GM19372 (cell line): ENCODE results near the gene CDHR3.
A peak's percentile ranks its signal among the peaks of the same experiment; 100 is the strongest.

ENCODE experiments used
- ATAC-seq: cut with Tn5 transposase; IDR thresholded peaks from one replicate; pipeline ENCODE4 v1.9.1; 2021; ENCODE audit warnings: mild to moderate bottlenecking, low read depth, moderate library complexity; ENCODE audit not compliant: unreplicated experiment

CDHR3 gene

DNA sequence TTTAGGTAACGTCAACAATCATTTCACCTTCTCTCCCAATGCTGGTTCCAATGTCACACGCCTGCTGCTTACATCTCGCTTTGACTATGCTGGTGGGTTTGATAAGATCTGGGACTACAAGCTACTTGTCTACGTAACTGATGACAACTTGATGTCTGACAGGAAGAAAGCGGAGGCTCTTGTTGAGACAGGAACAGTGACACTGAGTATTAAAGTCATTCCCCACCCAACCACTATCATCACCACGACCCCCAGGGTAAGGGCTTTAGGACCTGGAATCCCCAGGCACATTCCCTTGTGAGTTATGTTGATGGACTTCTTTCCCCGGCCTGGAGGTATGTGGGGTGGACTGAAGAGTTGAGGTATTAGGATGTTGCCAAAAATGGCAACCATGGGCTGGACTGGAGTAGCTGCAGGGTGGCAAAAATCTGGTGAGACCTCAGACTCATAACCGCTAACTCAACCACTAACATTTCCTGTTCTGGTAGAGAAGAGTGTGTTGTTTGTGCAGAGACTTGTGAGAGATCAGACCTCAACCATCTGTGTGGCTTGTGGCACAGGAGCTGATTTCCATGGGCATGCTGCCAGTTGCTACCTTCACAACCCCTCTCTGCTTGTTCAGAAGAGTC is 59.2 kb downstream of the CDHR3 start:
- ATAC-seq, result peak; percentile 61

DNA sequence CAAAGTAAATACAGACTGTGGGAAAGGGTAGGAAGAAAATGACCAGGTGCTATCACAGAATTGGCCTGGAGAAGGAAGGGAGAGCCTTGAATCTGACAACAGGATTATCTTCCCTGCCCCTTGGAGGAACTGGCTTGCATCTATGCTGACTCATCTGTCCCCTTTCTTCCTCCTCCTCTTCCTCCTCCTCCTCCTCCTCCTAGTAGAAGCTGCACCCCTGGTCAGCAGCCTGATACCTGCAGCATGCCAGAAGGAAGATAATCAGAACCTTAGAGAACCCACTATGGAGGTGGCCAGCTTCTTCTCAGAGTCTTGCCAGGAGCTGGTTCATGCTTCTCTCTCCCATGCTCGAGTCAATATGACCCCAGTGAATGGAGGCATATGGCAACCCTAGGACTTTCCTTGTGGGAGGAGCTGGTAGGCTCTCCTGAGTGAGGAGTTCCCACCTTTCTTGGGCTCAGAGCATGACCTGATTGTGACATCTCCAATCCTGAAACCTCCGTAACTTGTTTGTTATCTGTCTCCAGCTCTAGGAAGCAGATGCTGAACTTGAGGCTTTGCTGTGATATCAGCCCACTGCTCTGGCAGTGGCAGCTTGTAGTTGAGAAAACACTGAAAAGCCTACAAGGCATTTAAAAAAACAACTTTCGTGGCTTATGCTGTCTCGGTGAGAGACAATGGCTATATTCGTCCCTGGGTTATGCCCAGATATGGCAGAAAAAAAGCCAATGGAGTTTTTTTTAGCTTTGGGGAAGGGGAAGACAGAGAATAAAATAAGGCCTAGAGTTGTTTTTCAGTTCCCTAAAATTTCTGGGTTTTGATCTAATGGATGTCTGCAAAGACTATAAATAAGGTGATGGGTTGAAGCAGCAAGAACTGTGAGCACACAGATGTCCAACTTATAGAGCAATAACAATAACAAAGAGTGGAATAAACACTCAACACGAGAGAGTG is 60.6 kb downstream of the CDHR3 start:
- ATAC-seq, result no peak

DNA sequence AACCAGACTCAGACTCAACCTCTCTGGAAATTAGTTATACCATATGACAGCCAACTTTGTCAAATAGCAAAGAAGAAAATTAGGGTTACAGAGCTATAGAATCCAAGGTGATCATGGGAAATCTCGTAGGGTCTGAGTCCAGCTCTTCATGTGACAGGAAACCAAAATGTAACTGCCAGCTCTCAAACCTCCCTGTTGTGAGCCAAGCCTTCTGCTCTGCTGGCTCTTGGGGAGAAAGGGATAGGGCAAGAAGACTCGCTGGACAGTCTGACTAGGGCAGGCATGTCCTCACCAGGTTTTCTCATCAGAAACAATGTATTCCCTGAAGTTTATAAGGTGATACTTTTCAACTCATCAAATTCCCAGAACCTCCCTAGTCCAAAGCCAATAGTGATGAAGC is 63.0 kb downstream of the CDHR3 start:
- ATAC-seq, result no peak

DNA sequence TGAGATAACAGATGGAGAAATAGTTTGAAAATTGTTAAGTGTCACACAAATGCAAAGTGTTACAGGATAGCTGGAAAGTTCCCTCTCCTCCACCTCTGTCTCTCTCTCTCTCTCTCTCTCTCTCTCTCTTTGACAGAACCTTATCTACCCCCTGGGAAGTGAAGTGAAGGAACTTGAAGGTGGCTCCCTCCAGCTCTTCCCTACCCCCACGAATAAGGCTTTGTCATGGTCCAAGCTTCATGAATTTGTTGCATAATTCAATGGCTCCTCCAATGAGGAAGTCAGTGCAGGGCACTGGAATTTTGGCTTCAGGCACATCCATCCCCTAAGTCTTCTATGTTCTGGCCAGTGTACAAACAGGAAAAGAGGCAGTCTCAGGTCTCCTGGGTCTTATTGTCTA is 66.4 kb downstream of the CDHR3 start:
- ATAC-seq, result no peak

DNA sequence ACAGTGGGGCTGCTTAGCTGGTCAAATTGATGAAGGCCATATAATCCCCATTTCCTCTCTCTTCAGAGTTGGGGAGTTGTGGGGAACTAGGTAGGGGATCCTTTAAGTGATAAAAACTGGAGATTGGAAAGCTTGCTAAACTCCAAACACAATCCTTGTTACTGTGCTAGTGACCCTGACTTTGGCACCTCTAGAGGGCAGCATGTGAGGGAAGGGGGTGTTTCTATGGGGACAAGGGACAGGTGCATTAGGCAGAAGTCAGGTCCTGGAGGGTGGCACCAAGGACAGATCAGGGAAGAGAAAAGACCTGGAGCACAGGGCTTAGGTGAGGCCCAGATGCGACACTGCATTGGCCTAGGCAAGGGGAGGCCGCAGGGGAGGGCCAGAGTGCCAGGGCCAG is 66.9 kb downstream of the CDHR3 start:
- ATAC-seq, result no peak

DNA sequence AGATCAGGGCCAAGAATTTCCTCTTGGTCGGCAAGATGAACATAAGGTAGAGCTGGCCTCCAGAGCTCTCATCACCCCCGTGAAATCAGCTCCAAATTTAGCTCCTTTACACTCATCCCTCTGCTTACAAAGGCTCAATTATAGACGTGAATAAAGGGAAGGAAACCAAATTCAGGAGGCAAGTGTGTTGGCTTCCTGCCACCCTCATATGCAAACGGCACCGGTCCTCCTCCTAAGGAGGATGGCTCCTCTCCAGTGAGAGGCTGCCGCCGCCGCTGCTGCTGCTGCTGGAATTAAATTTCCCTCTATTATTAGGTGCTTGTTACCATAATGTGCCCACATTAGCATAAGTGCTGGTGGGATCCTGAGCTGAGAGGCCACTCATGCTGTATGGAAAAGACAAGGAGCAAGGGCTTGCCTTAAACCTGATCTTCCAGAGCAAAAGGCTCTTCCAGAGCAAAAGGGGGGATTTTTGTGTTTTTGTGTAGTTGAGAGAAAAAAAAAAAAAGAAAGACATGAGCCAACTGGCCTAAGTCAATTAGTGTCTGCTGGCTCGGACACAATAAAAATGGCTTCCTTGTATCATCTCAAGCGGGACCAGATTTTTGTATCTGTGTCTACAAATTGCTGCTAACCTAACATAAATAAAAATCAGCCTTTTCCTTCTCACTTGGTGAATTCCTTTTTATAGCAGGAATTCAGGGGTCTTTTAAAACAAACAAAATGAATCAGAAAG is 68.4 kb downstream of the CDHR3 start:
- no peak for ATAC-seq

DNA sequence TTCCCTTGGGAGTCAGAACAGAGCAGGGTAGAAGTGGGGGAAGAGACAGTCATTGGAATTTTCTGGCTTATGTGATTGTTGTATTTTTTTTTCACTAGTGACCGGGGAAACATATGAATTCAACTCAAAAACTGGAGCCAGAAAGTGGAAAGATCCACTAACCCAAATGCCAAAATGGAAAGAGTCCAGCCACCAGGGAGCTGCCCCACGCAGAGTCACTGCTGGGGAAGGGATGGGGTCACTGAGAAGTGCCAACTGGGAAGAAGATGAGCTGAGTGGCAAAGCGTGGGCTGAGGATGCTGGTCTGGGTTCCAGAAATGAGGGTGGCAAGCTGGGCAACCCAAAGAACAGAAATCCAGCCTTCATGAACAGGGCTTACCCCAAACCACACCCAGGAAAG is 69.2 kb downstream of the CDHR3 start:
- ATAC-seq, result no peak

DNA sequence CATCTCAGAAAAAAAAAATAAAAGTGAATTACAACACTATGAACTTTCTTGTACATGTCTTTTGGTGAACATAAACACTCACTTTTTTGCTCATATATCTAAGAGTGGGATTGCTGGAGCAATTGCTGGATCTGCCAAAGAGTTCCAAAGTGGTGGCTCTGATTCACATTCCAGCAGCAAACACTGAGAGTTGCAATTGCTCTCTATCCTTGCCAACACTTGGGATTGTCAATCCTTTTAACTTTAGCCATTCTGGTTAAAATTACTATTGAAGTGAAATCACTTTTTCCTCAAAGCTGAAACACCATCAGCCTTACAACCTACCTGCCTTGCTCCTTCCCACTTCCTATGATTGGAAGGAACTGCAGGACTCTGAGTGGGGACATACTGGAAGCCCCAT is 70.7 kb downstream of the CDHR3 start:
- no peak for ATAC-seq

DNA sequence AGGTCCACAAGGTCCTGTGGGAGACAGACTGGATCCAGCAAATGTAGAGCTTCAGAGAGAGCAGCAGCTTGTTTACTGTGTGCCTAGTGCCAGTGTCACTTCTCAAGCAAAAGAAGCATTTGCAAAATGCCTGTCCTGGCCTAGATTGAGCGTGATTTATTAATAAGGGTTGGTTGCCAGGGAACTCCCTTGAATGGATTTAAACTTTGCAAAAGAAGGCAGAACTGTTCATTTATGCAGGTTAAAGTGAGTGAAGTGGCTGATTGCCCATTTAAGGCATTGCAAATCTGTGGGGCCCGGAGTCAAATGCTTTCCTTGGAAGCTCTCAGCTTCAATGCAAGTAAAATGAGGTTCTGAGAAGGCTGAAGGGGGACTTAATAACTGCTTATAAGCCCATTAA is 71.3 kb downstream of the CDHR3 start:
- no peak for ATAC-seq

DNA sequence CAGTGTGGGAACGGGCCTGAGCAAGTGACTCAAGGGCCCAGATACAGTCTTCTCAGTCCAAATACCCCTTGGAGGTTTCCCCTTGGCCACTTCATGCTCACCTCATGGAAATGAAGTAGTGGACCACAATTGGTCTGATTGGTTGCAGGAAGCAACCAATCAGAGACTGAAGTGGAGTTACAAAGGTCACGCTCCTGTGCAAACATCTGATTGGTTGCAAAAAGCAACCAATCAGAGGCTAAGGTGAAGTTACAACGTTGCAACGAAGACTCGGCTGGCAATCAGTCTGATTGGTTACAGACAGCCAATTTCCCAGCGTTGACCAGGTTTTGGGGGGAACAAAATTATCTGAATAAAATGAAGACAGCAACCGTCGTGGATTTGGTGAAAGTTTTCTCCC is 72.5 kb downstream of the CDHR3 start:
- no peak for ATAC-seq

DNA sequence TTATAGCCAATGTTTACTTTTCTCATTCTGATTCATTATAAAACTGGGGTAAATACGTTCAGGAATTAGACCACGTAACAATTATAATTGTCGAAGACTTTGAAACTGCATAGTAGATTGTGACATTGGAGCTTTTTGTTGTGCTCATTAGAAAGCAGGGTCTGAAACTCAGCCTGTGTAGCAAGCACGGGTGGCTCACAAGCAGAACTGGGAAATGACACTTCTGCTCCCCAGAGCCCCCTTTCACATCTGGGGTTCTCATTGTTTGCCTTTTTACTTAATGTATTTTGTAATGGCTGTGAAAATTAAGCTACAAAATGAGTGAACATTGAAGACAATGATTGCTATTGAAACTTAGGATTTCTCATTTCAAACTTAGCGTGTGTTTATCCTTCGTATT is 72.9 kb downstream of the CDHR3 start:
- no peak for ATAC-seq

DNA sequence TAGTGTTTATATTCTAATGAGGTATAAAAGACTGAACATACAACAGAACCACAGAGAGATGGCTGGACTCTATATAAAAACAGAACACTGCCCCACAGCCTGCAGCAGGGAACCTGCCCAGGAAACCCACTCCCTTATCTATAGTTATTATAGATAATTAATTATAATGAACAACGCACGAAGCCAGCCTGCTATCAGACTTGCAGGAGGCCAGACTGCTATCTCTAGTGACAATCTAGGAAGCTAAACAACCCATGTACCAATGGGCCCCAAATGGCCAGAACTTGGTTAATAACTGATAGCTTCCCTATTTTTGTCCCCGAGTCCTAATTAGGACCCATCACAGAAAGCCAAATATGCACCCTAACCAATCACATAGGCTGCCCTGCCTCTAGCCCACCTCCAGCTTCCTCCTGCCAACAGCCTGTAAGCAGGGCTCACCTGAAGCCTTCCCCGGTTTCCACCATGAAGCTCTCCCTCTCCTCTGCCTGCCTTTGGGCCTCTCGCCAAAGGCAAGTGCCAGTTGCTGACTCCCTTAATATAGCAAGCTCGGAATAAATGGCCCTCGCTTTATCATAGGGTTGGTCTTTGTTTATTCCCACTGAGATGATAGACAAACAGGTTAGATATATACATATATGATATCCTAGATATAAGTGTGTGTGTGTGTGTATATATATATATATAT is 74.6 kb downstream of the CDHR3 start:
- no peak for ATAC-seq

DNA sequence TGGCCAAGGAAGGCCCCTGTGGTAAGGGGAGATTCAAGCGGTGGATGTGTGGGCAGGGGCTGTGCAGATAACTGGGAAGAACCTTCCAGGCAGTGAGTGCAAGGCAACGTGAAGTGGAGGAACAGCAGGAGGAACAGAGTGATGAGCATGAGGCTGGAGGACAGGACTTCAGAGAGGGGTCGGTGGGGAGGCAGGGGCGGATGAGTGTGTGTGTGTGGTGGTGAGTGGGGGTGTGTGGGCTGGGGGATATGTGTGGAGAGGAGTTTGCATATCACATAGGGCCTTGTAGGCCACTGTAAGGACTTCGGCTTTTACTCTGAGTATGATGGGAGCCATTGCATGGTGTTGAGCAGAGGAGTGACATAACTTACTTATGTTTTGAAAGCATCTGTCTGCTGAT is 75.2 kb downstream of the CDHR3 start:
- no peak for ATAC-seq

DNA sequence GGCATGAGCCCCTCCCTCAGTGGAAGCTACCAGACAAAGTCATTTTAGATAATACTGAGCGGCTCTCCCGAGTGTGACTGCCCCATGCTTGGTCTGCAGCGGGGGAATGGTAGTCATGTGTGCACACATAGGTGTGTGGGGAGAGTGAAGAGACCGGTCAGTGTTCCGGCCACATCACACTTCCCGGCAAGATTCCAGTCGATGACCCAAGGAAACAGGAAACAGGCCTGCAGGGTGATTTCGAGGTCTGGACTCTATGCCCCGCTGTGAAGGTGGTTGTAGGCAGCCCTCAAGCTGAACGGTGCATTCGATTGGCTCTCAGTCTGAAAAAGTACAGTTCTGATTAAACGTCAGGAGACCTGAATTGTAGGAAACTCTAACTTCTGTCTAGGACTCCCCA is 75.9 kb downstream of the CDHR3 start:
- no peak for ATAC-seq

DNA sequence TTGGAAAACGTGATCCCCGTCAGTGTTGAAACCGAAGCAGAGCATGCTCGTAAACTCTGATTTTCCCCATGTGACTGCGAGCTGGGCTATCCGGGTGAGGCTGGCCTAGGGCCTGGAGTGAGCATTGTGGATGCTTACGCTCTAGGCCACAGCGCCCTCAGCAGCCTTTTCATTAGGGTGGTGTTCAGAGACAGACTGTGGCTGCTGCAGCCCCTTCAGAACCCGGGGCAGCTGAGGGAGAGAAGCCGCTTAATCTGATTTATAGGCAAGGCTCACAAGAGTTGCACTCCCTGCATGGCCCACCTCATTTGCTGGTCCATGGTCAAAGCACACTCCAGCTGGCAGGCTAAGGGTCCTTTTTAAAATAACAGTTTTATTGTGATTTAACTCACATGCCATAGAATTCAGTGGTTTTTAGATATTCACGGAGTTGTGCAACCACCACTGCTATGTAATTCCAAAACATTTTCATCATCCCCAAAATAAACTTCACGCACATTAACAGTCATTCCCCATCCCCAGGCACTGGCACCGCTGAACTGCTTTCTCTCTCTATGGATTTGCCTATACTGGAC is 76.5 kb downstream of the CDHR3 start:
- ATAC-seq, result no peak

DNA sequence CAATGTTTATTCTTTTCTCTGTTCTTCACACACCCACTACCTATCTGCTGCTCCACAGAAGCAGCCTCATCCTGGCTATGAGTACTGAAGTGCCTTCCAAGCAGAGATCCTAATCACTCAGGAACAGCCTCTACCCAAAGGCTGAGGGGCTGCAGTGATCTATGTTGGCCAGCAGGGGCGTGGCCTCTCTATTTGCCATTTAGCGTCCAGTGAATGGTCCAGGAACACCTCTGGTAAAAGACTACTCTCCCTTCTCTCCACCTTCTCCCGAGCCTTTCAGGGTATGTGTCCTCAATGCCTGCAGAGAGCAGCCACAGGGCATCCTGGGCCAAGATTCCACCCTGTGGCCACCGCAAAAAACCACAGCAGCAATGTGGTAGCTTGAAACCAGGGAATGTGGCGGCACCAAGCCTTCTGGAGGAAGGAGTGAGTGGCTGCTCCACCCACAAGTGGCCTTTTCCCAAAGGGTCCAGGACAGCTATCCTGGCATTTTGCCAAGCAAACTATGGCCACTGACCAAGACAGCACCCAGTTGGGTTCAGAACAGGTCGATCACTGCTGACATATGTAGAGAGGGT is 78.2 kb downstream of the CDHR3 start:
- no peak for ATAC-seq

DNA sequence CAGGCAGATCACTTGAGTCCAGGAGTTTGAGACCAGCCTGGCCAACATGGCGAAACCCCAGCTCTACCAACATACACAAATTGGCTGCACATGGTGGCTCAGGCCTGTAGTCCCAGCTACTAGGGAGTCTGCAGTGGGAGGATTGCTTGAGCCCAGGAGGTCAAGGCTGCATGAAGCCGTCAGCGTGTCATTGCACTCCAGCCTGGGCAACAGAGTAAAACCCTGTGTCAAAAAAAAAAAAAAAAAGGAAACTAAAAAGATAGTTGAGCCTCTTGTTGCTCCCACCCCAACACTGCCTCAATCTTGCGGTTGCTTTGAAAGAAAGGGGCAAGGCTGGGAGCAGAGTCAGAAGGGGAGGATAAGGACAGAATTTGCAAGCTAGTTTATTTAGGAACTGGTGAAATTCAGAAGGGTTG is 79.1 kb downstream of the CDHR3 start:
- no peak for ATAC-seq

DNA sequence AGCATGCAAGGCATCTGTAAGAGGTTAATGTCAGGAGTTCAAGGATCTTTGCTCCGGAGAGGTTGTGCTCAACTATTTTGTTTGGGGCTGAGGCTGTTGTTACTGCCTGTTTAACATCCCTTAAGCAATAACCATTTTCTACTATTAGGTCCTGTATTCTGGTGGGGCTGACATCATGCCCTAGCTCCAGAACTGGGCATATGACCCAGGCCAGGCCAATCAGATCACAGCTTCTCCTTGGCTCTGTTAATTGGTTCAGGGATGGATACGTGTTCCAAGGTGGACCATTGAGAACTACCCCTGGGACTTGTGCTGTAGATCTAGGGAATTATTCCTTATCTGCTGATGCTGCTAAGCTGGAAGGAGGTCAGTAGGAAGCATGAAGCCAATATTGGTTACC is 82.1 kb downstream of the CDHR3 start:
- ATAC-seq, result no peak

DNA sequence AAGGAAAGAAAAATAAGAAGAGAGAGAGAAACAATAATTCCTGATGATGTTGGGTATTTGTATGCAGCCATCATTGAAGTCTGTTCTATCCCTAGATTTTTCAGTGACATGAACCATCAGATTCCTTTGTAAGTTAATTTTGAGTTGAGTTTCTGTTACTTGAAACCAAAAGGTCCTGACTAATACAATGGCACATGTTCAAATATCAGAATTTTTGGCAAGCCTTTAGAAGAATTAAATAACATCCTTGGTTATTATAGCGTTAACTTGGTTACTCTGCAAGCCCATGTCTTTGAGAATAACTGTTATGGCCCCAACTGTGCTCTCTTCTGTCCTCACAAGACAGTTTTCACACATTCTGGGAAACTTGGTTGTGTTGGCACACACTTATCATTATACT is 82.5 kb downstream of the CDHR3 start:
- ATAC-seq, result no peak

DNA sequence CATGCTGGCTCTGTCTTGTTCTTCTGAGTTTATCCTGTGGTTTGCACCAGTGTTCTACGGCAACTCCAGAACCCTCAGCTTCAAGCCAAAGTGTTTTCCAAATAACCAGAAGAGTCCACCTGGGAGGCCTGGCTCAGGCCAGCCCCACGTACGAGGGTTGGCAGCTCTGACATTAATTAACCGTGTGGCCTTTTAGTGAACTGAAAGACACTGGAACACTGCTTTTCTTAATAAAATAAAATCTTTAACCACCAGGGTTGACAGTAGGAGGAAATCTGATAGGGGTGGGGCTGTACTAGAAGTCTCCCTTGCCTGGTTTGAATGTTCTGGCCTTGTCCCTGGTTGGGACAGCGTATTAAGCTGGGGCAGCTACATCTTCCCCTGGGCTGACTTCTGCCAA is 84.1 kb downstream of the CDHR3 start:
- ATAC-seq, result no peak
